Common myeloid progenitor, CD34-positive (primary cell): Measurements from ENCODE around the gene CNNM2.

Source experiments
- CTCF ChIA-PET: fragments of 350-600 bp; sonication (Branson Sonifier 250); formaldehyde crosslinking; loops from one replicate; lab custom pipeline; 2021; ENCODE audit warnings: antibody characterized with exemption; lab: Charles Lee
- POLR2A ChIA-PET: fragments of 350-600 bp; sonication (Branson Sonifier 250); formaldehyde crosslinking; loops from one replicate; lab custom pipeline; 2021; ENCODE audit warnings: antibody characterized with exemption; lab: Charles Lee
- DNase-seq, 3 donors: peaks; one replicate each; pipeline versions ENCODE4 v3.0.0 to v3.0.0-alpha.2; 2013
- H3K27ac ChIP-seq, 2 experiments: 1 replicate in 1 of 2; 2 replicates in 1 of 2; pipeline ENCODE4 v1.7.0; 2013; ENCODE audit warnings: inconsistent platforms in 2 of 2, low read length in 2 of 2, mild to moderate bottlenecking in 2 of 2, low read depth in 1 of 2, moderate library complexity in 1 of 2; ENCODE audit not compliant: severe bottlenecking in 2 of 2, insufficient read depth in 1 of 2, poor library complexity in 1 of 2
- H3K27me3 ChIP-seq, 5 experiments: replicated peaks in 2 of 5; 1 replicate in 3 of 5; 2 replicates in 2 of 5; pipeline versions ENCODE4 v1.6.1 to v1.7.0; 2013; ENCODE audit warnings: low read length in 4 of 5, mild to moderate bottlenecking in 2 of 5, moderate library complexity in 2 of 5, inconsistent platforms in 1 of 5; ENCODE audit not compliant: insufficient read depth in 5 of 5, control insufficient read depth in 4 of 5
- H3K36me3 ChIP-seq, 4 experiments: 1 replicate in 2 of 4; 2 replicates in 2 of 4; pipeline versions ENCODE4 v1.6.1 to v1.7.0; 2013; ENCODE audit warnings: low read length in 3 of 4, control low read depth in 1 of 4, mild to moderate bottlenecking in 1 of 4; ENCODE audit not compliant: control insufficient read depth in 4 of 4, insufficient read depth in 4 of 4
- H3K4me1 ChIP-seq, 4 experiments: 1 replicate in 3 of 4; 2 replicates in 1 of 4; pipeline versions ENCODE4 v1.6.1 to v1.7.1; 2013; ENCODE audit warnings: low read length in 3 of 4, mild to moderate bottlenecking in 3 of 4, control low read depth in 1 of 4, inconsistent platforms in 1 of 4, moderate library complexity in 1 of 4; ENCODE audit not compliant: control insufficient read depth in 4 of 4, insufficient read depth in 4 of 4; ENCODE audit errors: control extremely low read depth in 1 of 4
- H3K4me3 ChIP-seq, 7 experiments: 1 replicate in 4 of 7; 2 replicates in 3 of 7; pipeline versions ENCODE4 v1.5.1 to v1.7.0; 2013; ENCODE audit warnings: mild to moderate bottlenecking in 7 of 7, low read length in 6 of 7, moderate library complexity in 6 of 7, inconsistent platforms in 2 of 7, low read depth in 2 of 7, control low read depth in 1 of 7; ENCODE audit not compliant: insufficient read depth in 4 of 7, control insufficient read depth in 1 of 7; ENCODE audit errors: extremely low read depth in 1 of 7
- H3K9me3 ChIP-seq, 5 experiments: 1 replicate in 4 of 5; 2 replicates in 1 of 5; pipeline versions ENCODE4 v1.6.1 to v1.7.1; 2013; ENCODE audit warnings: low read length in 4 of 5, mild to moderate bottlenecking in 2 of 5, inconsistent platforms in 1 of 5, low read depth in 1 of 5, moderate library complexity in 1 of 5; ENCODE audit not compliant: control insufficient read depth in 4 of 5, insufficient read depth in 2 of 5; ENCODE audit errors: control extremely low read depth in 1 of 5
- WGBS: methylation state at CpG from one replicate; pipeline ENCODE4 v1.1.5; 2013; ENCODE audit not compliant: insufficient coverage; 5-methylcytosine and 5-hydroxymethylcytosine counted together

The CNNM2 gene

GRCh38 chr10:102982296-102982695 is 64.2 kb downstream of the CNNM2 start:
- Histone ChIP-seq H3K9me3 (no peaks in the 10 kb centered on the region), H3K4me3 (no peak overlapping the region), H3K27me3 (no peaks in the 10 kb centered on the region), H3K27ac (no peak overlapping the region), H3K4me1 (no peaks in the 10 kb centered on the region), H3K36me3 (no peaks in the 10 kb centered on the region)
- ChIA-PET CTCF (no interaction called here), POLR2A (no interaction called here)
- DNase-seq: no peak
- 100% methylated on average over 2 of the region's 2 CpGs for WGBS

GRCh38 chr10:102984086-102984485 is 66.0 kb downstream of the CNNM2 start:
- H3K4me3 ChIP-seq: no peak overlapping the region

GRCh38 chr10:102985811-102986210 is 67.7 kb downstream of the CNNM2 start:
- H3K4me3 ChIP-seq: no peak overlapping the region
- H3K27ac ChIP-seq: no peak overlapping the region
- POLR2A ChIA-PET: no interaction called here
- H3K9me3 ChIP-seq: no peaks in the 10 kb centered on the region
- CTCF ChIA-PET: interaction anchor here (0.6 to 1.3 kb wide), 3 partner anchors 82 to 130 kb away, joined by 3 read pairs; no protein-coding TSS in a partner anchor
- H3K36me3 ChIP-seq: no peaks in the 10 kb centered on the region
- WGBS: no CpG with 5 or more reads among the region's 1 CpG
- no peaks in the 10 kb centered on the region for H3K27me3 ChIP-seq
- DNase-seq: no peak
- H3K4me1 ChIP-seq: peaks cover 0 to 4% (median 0%) of the 10 kb centered on the region in 4 experiments

More at GRCh38 chr10:102984086-102984485, 66.0 kb downstream of the CNNM2 start:
- no peak overlapping the region for H3K27ac ChIP-seq
- ChIA-PET POLR2A (interaction anchor here (0.7 kb wide), 1 partner anchor 1077 kb away, joined by 3 read pairs; no protein-coding TSS in a partner anchor), CTCF (no interaction called here)
- 100% methylated on average over 1 of the region's 1 CpG for WGBS
- no peaks in the 10 kb centered on the region for H3K36me3 ChIP-seq
- peaks cover 0 to 4% (median 0%) of the 10 kb centered on the region in 4 experiments for H3K4me1 ChIP-seq
- H3K27me3 ChIP-seq: no peaks in the 10 kb centered on the region
- no peak for DNase-seq
- no peaks in the 10 kb centered on the region for H3K9me3 ChIP-seq

GRCh38 chr10:102988404-102989314 is 70.6 kb downstream of the CNNM2 start:
- WGBS: 85% methylated on average over 4 of the region's 8 CpGs
- H3K27ac ChIP-seq: peak overlapping the region in 1 of 2 experiments; percentile 67
- peaks cover 0 to 4% (median 0%) of the 10 kb centered on the region in 4 experiments for H3K4me1 ChIP-seq
- CTCF ChIA-PET: no interaction called here
- peak overlapping the region in 1 of 7 experiments; percentile 26 for H3K4me3 ChIP-seq
- peak; percentile 65 to 89 (median 83) for DNase-seq
- POLR2A ChIA-PET: interaction anchor here (0.6 kb wide), 1 partner anchor 357 kb away, joined by 3 read pairs; no protein-coding TSS in a partner anchor
- H3K9me3 ChIP-seq: no peaks in the 10 kb centered on the region
- no peaks in the 10 kb centered on the region for H3K27me3 ChIP-seq
- no peaks in the 10 kb centered on the region for H3K36me3 ChIP-seq

- POLR2A ChIA-PET: no interaction called here
- no peaks in the 10 kb centered on the region for H3K36me3 ChIP-seq
- peak; percentile 2 to 67 (median 53) for DNase-seq
- no peak overlapping the region for H3K4me3 ChIP-seq
- no peak overlapping the region for H3K27ac ChIP-seq
- H3K9me3 ChIP-seq: no peaks in the 10 kb centered on the region
- peaks cover 0 to 7% (median 5%) of the 10 kb centered on the region in 4 experiments for H3K4me1 ChIP-seq
- CTCF ChIA-PET: interaction anchor here (0.6 to 1.5 kb wide), 3 partner anchors 20 to 1417 kb away, joined by 3 to 4 read pairs (median 3); no protein-coding TSS in a partner anchor
- H3K27me3 ChIP-seq: no peaks in the 10 kb centered on the region
- 53% methylated on average over 3 of the region's 5 CpGs for WGBS
Measured at GRCh38 chr10:102994531-102995295, 76.6 kb downstream of the CNNM2 start.

- no peaks in the 10 kb centered on the region for H3K27me3 ChIP-seq
- H3K36me3 ChIP-seq: no peaks in the 10 kb centered on the region
- ChIA-PET POLR2A (no interaction called here), CTCF (interaction anchor here (0.8 kb wide), 1 partner anchor 14 kb away, joined by 3 read pairs; no protein-coding TSS in a partner anchor)
- DNase-seq: no peak
- no peak overlapping the region for H3K4me3 ChIP-seq
- H3K4me1 ChIP-seq: peaks cover 0 to 7% (median 5%) of the 10 kb centered on the region in 4 experiments
- H3K9me3 ChIP-seq: no peaks in the 10 kb centered on the region
- H3K27ac ChIP-seq: no peak overlapping the region
Measured at GRCh38 chr10:102996876-102997275, 78.8 kb downstream of the CNNM2 start.
